ENCODE results near the gene FFAR1.
"Not testable (repeated sequence)": the region's sequence is repeated elsewhere in the genome, so short reads cannot be mapped to it uniquely, and the experiment has no call there.

The FFAR1 gene

GRCh38 chr19:35360081-35360480 is 12.4 kb downstream of the FFAR1 start:
- H4K8ac ChIP-seq (ENCODE audit: low read depth, low read length); H2BK5ac ChIP-seq (ENCODE audit: low read length); H2BK120ac ChIP-seq (ENCODE audit: low read depth, low read length); DNase-seq; H3K36me3 ChIP-seq (ENCODE audit: control insufficient read depth, insufficient read depth, low read length); H2BK15ac ChIP-seq (replicated peaks; ENCODE audit: low read depth); H2AK5ac ChIP-seq (ENCODE audit: low read length); H3K27me3 ChIP-seq (ENCODE audit: insufficient read depth, low read length, poor library complexity); H3K4me3 ChIP-seq (ENCODE audit: low read length); H3K79me1 ChIP-seq (ENCODE audit: low read length); H3K18ac ChIP-seq (ENCODE audit: low read length); H3K23ac ChIP-seq (ENCODE audit: low read length); H3K79me2 ChIP-seq (ENCODE audit: control insufficient read depth, insufficient read depth, low read length); H3K56ac ChIP-seq (ENCODE audit: low read length); H3K4me2 ChIP-seq (ENCODE audit: low read length); H3K4ac ChIP-seq (ENCODE audit: low read depth, low read length); H3K27ac ChIP-seq (ENCODE audit: low read depth, low read length); H3K9ac ChIP-seq (ENCODE audit: low read length); H3K4me1 ChIP-seq (ENCODE audit: control insufficient read depth, low read depth, low read length); H4K5ac ChIP-seq (ENCODE audit: low read length): not testable (repeated sequence)
- WGBS (ENCODE audit: extremely low coverage, insufficient coverage, low lambda C conversion rate): no CpG with 5 or more reads among the region's 5 CpGs

- Histone ChIP-seq H3K4me2 (ENCODE audit: low read length) (no peak overlapping the region), H3K4ac (ENCODE audit: low read depth, low read length) (no peak overlapping the region), H2BK5ac (ENCODE audit: low read length) (no peak overlapping the region), H2AK5ac (ENCODE audit: low read length) (no peak overlapping the region), H3K23ac (ENCODE audit: low read length) (no peak overlapping the region), H3K4me1 (ENCODE audit: control insufficient read depth, low read depth, low read length) (no peaks in the 10 kb centered on the region), H3K9ac (ENCODE audit: low read length) (no peak overlapping the region), H3K56ac (ENCODE audit: low read length) (no peak overlapping the region), H4K5ac (ENCODE audit: low read length) (no peak overlapping the region), H3K18ac (ENCODE audit: low read length) (no peak overlapping the region), H3K79me1 (ENCODE audit: low read length) (no peaks in the 10 kb centered on the region), H3K27ac (ENCODE audit: low read depth, low read length) (no peak overlapping the region), H3K36me3 (ENCODE audit: control insufficient read depth, insufficient read depth, low read length) (no peaks in the 10 kb centered on the region), H2BK120ac (ENCODE audit: low read depth, low read length) (no peak overlapping the region), H4K8ac (ENCODE audit: low read depth, low read length) (no peak overlapping the region), H3K27me3 (ENCODE audit: insufficient read depth, low read length, poor library complexity) (no peaks in the 10 kb centered on the region), H3K4me3 (ENCODE audit: low read length) (no peak overlapping the region), H2BK15ac (replicated peaks; ENCODE audit: low read depth) (no peak overlapping the region), H3K79me2 (ENCODE audit: control insufficient read depth, insufficient read depth, low read length) (no peaks in the 10 kb centered on the region)
- no CpG with 5 or more reads among the region's 5 CpGs for WGBS (ENCODE audit: extremely low coverage, insufficient coverage, low lambda C conversion rate)
- no peak for DNase-seq
These were observed 13.2 kb downstream of the FFAR1 start for GRCh38 chr19:35360880-35361420.

GRCh38 chr19:35362261-35363000 is 14.7 kb downstream of the FFAR1 start:
- Histone ChIP-seq H3K27ac (ENCODE audit: low read depth, low read length) (no peak overlapping the region), H3K27me3 (ENCODE audit: insufficient read depth, low read length, poor library complexity) (no peaks in the 10 kb centered on the region), H3K79me2 (ENCODE audit: control insufficient read depth, insufficient read depth, low read length) (no peaks in the 10 kb centered on the region), H2BK120ac (ENCODE audit: low read depth, low read length) (no peak overlapping the region), H3K23ac (ENCODE audit: low read length) (no peak overlapping the region), H2AK5ac (ENCODE audit: low read length) (no peak overlapping the region), H3K4me1 (ENCODE audit: control insufficient read depth, low read depth, low read length) (no peaks in the 10 kb centered on the region), H3K4me2 (ENCODE audit: low read length) (no peak overlapping the region), H3K36me3 (ENCODE audit: control insufficient read depth, insufficient read depth, low read length) (no peaks in the 10 kb centered on the region), H3K4ac (ENCODE audit: low read depth, low read length) (no peak overlapping the region), H2BK15ac (replicated peaks; ENCODE audit: low read depth) (no peak overlapping the region), H3K4me3 (ENCODE audit: low read length) (no peak overlapping the region), H4K8ac (ENCODE audit: low read depth, low read length) (no peak overlapping the region), H3K79me1 (ENCODE audit: low read length) (no peaks in the 10 kb centered on the region), H4K5ac (ENCODE audit: low read length) (no peak overlapping the region), H3K9ac (ENCODE audit: low read length) (no peak overlapping the region), H3K56ac (ENCODE audit: low read length) (no peak overlapping the region), H3K18ac (ENCODE audit: low read length) (no peak overlapping the region), H2BK5ac (ENCODE audit: low read length) (no peak overlapping the region)
- DNase-seq: no peak
- WGBS (ENCODE audit: extremely low coverage, insufficient coverage, low lambda C conversion rate): no CpG with 5 or more reads among the region's 14 CpGs

- no CpG with 5 or more reads among the region's 11 CpGs for WGBS (ENCODE audit: extremely low coverage, insufficient coverage, low lambda C conversion rate)
- H3K4me3 ChIP-seq (ENCODE audit: low read length): no peak overlapping the region
- no peak overlapping the region for H2BK5ac ChIP-seq (ENCODE audit: low read length)
- H3K56ac ChIP-seq (ENCODE audit: low read length): no peak overlapping the region
- no peak for DNase-seq
- no peaks in the 10 kb centered on the region for H3K36me3 ChIP-seq (ENCODE audit: control insufficient read depth, insufficient read depth, low read length)
- H3K27ac ChIP-seq (ENCODE audit: low read depth, low read length): no peak overlapping the region
- H3K18ac ChIP-seq (ENCODE audit: low read length): no peak overlapping the region
- H2AK5ac ChIP-seq (ENCODE audit: low read length): no peak overlapping the region
- no peaks in the 10 kb centered on the region for H3K79me1 ChIP-seq (ENCODE audit: low read length)
- H4K5ac ChIP-seq (ENCODE audit: low read length): no peak overlapping the region
- H3K27me3 ChIP-seq (ENCODE audit: insufficient read depth, low read length, poor library complexity): no peaks in the 10 kb centered on the region
- no peak overlapping the region for H3K23ac ChIP-seq (ENCODE audit: low read length)
- no peaks in the 10 kb centered on the region for H3K79me2 ChIP-seq (ENCODE audit: control insufficient read depth, insufficient read depth, low read length)
- H2BK120ac ChIP-seq (ENCODE audit: low read depth, low read length): no peak overlapping the region
- no peak overlapping the region for H3K4ac ChIP-seq (ENCODE audit: low read depth, low read length)
- H3K4me1 ChIP-seq (ENCODE audit: control insufficient read depth, low read depth, low read length): no peaks in the 10 kb centered on the region
- H2BK15ac ChIP-seq (replicated peaks; ENCODE audit: low read depth): no peak overlapping the region
- no peak overlapping the region for H3K9ac ChIP-seq (ENCODE audit: low read length)
- no peak overlapping the region for H4K8ac ChIP-seq (ENCODE audit: low read depth, low read length)
- no peak overlapping the region for H3K4me2 ChIP-seq (ENCODE audit: low read length)
These were observed 15.4 kb downstream of the FFAR1 start for GRCh38 chr19:35363001-35363590.

- H3K4ac ChIP-seq (ENCODE audit: low read depth, low read length): no peak overlapping the region
- no peak overlapping the region for H2BK15ac ChIP-seq (replicated peaks; ENCODE audit: low read depth)
- no peaks in the 10 kb centered on the region for H3K4me1 ChIP-seq (ENCODE audit: control insufficient read depth, low read depth, low read length)
- no peak overlapping the region for H3K4me3 ChIP-seq (ENCODE audit: low read length)
- no peak overlapping the region for H4K8ac ChIP-seq (ENCODE audit: low read depth, low read length)
- no peak overlapping the region for H2AK5ac ChIP-seq (ENCODE audit: low read length)
- no CpG with 5 or more reads among the region's 19 CpGs for WGBS (ENCODE audit: extremely low coverage, insufficient coverage, low lambda C conversion rate)
- H3K56ac ChIP-seq (ENCODE audit: low read length): no peak overlapping the region
- H3K9ac ChIP-seq (ENCODE audit: low read length): no peak overlapping the region
- H3K79me2 ChIP-seq (ENCODE audit: control insufficient read depth, insufficient read depth, low read length): no peaks in the 10 kb centered on the region
- H3K4me2 ChIP-seq (ENCODE audit: low read length): no peak overlapping the region
- no peaks in the 10 kb centered on the region for H3K27me3 ChIP-seq (ENCODE audit: insufficient read depth, low read length, poor library complexity)
- H3K23ac ChIP-seq (ENCODE audit: low read length): no peak overlapping the region
- H3K79me1 ChIP-seq (ENCODE audit: low read length): no peaks in the 10 kb centered on the region
- H2BK5ac ChIP-seq (ENCODE audit: low read length): no peak overlapping the region
- H3K27ac ChIP-seq (ENCODE audit: low read depth, low read length): no peak overlapping the region
- no peak overlapping the region for H4K5ac ChIP-seq (ENCODE audit: low read length)
- no peak for DNase-seq
- H3K36me3 ChIP-seq (ENCODE audit: control insufficient read depth, insufficient read depth, low read length): no peaks in the 10 kb centered on the region
- H2BK120ac ChIP-seq (ENCODE audit: low read depth, low read length): no peak overlapping the region
- no peak overlapping the region for H3K18ac ChIP-seq (ENCODE audit: low read length)
These were observed 16.2 kb downstream of the FFAR1 start for GRCh38 chr19:35363711-35364425.

All from mesendoderm (in vitro differentiated cells).